ENCODE data around the gene KHDRBS2.
A peak's percentile ranks its signal among the peaks of the same experiment; 100 is the strongest.

KHDRBS2 gene

DNA sequence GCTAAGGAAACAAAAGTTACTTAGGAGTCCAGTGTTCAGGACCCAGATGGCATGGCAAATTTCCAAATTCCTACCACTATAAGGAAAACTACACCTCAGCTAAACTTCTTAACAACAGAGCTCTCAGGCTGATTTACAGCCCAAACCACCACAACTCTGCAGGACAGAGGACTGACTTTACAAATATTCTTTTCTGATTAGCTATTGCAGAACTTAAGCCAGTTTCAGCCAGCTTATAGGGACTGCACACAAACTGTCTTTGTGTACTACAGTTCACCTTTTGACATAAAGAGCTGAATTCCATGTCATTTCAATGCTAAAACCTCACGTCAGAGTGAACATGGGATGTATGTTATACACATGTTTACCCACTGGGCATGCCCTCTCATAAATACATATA, 305.4 kb downstream of the KHDRBS2 start:
- Histone ChIP-seq H3K23ac (ENCODE audit: low read depth, low read length, poor library complexity) (no peak overlapping the region), H3K79me1 (ENCODE audit: low read depth, low read length) (no peaks in the 10 kb centered on the region), H3K4me1 (ENCODE audit: control insufficient read depth in 2 of 2, insufficient read depth in 1 of 2, low read depth in 1 of 2, low read length in 2 of 2) (peaks cover 0 to 3% of the 10 kb centered on the region in 2 donors), H3K18ac (ENCODE audit: low read length) (no peak overlapping the region), H3K4me2 (ENCODE audit: insufficient read depth, low read length, poor library complexity, severe bottlenecking) (no peak overlapping the region), H3K4me3 (ENCODE audit: low read length in 2 of 2) (no peak overlapping the region), H2BK5ac (ENCODE audit: low read length) (no peak overlapping the region), H2BK15ac (ENCODE audit: low read length) (no peak overlapping the region), H4K8ac (ENCODE audit: low read depth, low read length) (no peak overlapping the region), H3K27ac (replicated peaks; ENCODE audit: low read length) (no peak overlapping the region), H3K36me3 (replicated peaks in 1 of 2; ENCODE audit: control insufficient read depth in 2 of 2, insufficient read depth in 2 of 2, low read length in 2 of 2) (peaks cover 0 to 3% of the 10 kb centered on the region in 2 donors), H2AK5ac (ENCODE audit: low read depth, low read length) (no peak overlapping the region), H3K9me3 (replicated peaks in 1 of 2; ENCODE audit: control insufficient read depth in 2 of 2, insufficient read depth in 1 of 2, low read depth in 1 of 2, low read length in 2 of 2) (no peaks in the 10 kb centered on the region), H2BK120ac (ENCODE audit: low read depth, low read length) (no peak overlapping the region), H3K4ac (ENCODE audit: low read length) (no peak overlapping the region), H4K91ac (ENCODE audit: low read depth, low read length, poor library complexity) (no peak overlapping the region), H2BK12ac (ENCODE audit: low read length) (no peak overlapping the region), H3K27me3 (ENCODE audit: control insufficient read depth in 3 of 3, insufficient read depth in 3 of 3, low read depth in 1 of 3, low read length in 3 of 3) (no peaks in the 10 kb centered on the region), H3K9ac (ENCODE audit: low read depth, low read length, poor library complexity) (no peak overlapping the region), H2AFZ (ENCODE audit: low read length) (peak overlapping the region; percentile 6), H3K14ac (ENCODE audit: low read length) (no peak overlapping the region)
- DNase-seq (ENCODE audit: low spot score): no peak
- no CpG with 5 or more reads among the region's 1 CpG for WGBS, 2 donors (ENCODE audit: extremely low coverage in 2 of 2, insufficient read length in 2 of 2, insufficient replicate concordance in 1 of 2)

DNA sequence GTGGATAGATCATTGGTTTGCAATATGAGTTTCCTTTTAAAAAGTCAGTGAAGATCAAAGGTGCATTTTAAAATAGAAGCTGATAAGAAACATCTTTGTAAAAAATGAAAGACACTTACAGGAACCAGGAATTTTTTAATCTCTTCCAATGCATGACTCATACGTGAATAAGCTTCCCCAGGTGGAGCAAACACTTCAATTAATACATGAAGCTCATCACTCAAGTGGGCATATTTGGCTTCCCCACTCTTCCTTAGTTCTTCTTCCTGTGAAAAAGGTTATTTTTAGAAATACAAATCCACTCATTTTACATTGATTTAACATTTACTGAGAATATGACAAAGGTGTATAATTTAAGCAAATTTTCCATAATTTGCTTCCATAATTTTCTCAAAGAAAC, 308.1 kb downstream of the KHDRBS2 start:
- no peak overlapping the region for H3K18ac ChIP-seq (ENCODE audit: low read length)
- H2BK12ac ChIP-seq (ENCODE audit: low read length): no peak overlapping the region
- H3K14ac ChIP-seq (ENCODE audit: low read length): no peak overlapping the region
- H3K9ac ChIP-seq (ENCODE audit: low read depth, low read length, poor library complexity): no peak overlapping the region
- no peak overlapping the region for H4K91ac ChIP-seq (ENCODE audit: low read depth, low read length, poor library complexity)
- H3K4me1 ChIP-seq (ENCODE audit: control insufficient read depth in 2 of 2, insufficient read depth in 1 of 2, low read depth in 1 of 2, low read length in 2 of 2): peaks cover 0 to 3% of the 10 kb centered on the region in 2 donors
- H3K27ac ChIP-seq (replicated peaks; ENCODE audit: low read length): no peak overlapping the region
- H3K79me1 ChIP-seq (ENCODE audit: low read depth, low read length): no peaks in the 10 kb centered on the region
- H2BK120ac ChIP-seq (ENCODE audit: low read depth, low read length): no peak overlapping the region
- no peak overlapping the region for H2BK5ac ChIP-seq (ENCODE audit: low read length)
- no peak overlapping the region for H2AFZ ChIP-seq (ENCODE audit: low read length)
- H2AK5ac ChIP-seq (ENCODE audit: low read depth, low read length): no peak overlapping the region
- no peak for DNase-seq (ENCODE audit: low spot score)
- H3K23ac ChIP-seq (ENCODE audit: low read depth, low read length, poor library complexity): no peak overlapping the region
- no peak overlapping the region for H4K8ac ChIP-seq (ENCODE audit: low read depth, low read length)
- H3K4ac ChIP-seq (ENCODE audit: low read length): no peak overlapping the region
- no peak overlapping the region for H2BK15ac ChIP-seq (ENCODE audit: low read length)
- peaks cover 0 to 3% of the 10 kb centered on the region in 2 donors for H3K36me3 ChIP-seq (replicated peaks in 1 of 2; ENCODE audit: control insufficient read depth in 2 of 2, insufficient read depth in 2 of 2, low read length in 2 of 2)
- WGBS, 2 donors (ENCODE audit: extremely low coverage in 2 of 2, insufficient read length in 2 of 2, insufficient replicate concordance in 1 of 2): no CpG with 5 or more reads among the region's 1 CpG
- H3K9me3 ChIP-seq (replicated peaks in 1 of 2; ENCODE audit: control insufficient read depth in 2 of 2, insufficient read depth in 1 of 2, low read depth in 1 of 2, low read length in 2 of 2): no peaks in the 10 kb centered on the region
- no peak overlapping the region for H3K4me3 ChIP-seq (ENCODE audit: low read length in 2 of 2)
- no peaks in the 10 kb centered on the region for H3K27me3 ChIP-seq (ENCODE audit: control insufficient read depth in 3 of 3, insufficient read depth in 3 of 3, low read depth in 1 of 3, low read length in 3 of 3)
- H3K4me2 ChIP-seq (ENCODE audit: insufficient read depth, low read length, poor library complexity, severe bottlenecking): no peak overlapping the region

- H3K27ac ChIP-seq (replicated peaks; ENCODE audit: low read length): no peak overlapping the region
- no CpG with 5 or more reads among the region's 1 CpG for WGBS, 2 donors (ENCODE audit: extremely low coverage in 2 of 2, insufficient read length in 2 of 2, insufficient replicate concordance in 1 of 2)
- no peak overlapping the region for H3K9ac ChIP-seq (ENCODE audit: low read depth, low read length, poor library complexity)
These were observed 308.9 kb downstream of the KHDRBS2 start for GRCh38 chr6:61977099-61977498.

GRCh38 chr6:61959196-61959595, 326.8 kb downstream of the KHDRBS2 start:
- no peak overlapping the region for H2BK5ac ChIP-seq (ENCODE audit: low read length)
- H2AK5ac ChIP-seq (ENCODE audit: low read depth, low read length): no peak overlapping the region
- H3K4me2 ChIP-seq (ENCODE audit: insufficient read depth, low read length, poor library complexity, severe bottlenecking): no peak overlapping the region
- H2AFZ ChIP-seq (ENCODE audit: low read length): no peak overlapping the region
- H3K36me3 ChIP-seq (replicated peaks in 1 of 2; ENCODE audit: control insufficient read depth in 2 of 2, insufficient read depth in 2 of 2, low read length in 2 of 2): no peaks in the 10 kb centered on the region
- no peak overlapping the region for H3K9ac ChIP-seq (ENCODE audit: low read depth, low read length, poor library complexity)
- H3K4ac ChIP-seq (ENCODE audit: low read length): no peak overlapping the region
- no peaks in the 10 kb centered on the region for H3K27me3 ChIP-seq (ENCODE audit: control insufficient read depth in 3 of 3, insufficient read depth in 3 of 3, low read depth in 1 of 3, low read length in 3 of 3)
- H3K9me3 ChIP-seq (replicated peaks in 1 of 2; ENCODE audit: control insufficient read depth in 2 of 2, insufficient read depth in 1 of 2, low read depth in 1 of 2, low read length in 2 of 2): no peaks in the 10 kb centered on the region
- no peak overlapping the region for H2BK15ac ChIP-seq (ENCODE audit: low read length)
- H4K8ac ChIP-seq (ENCODE audit: low read depth, low read length): no peak overlapping the region
- WGBS, 2 donors (ENCODE audit: extremely low coverage in 2 of 2, insufficient read length in 2 of 2, insufficient replicate concordance in 1 of 2): no CpG with 5 or more reads among the region's 2 CpGs
- H3K4me3 ChIP-seq (ENCODE audit: low read length in 2 of 2): no peak overlapping the region
- H3K14ac ChIP-seq (ENCODE audit: low read length): no peak overlapping the region
- no peaks in the 10 kb centered on the region for H3K79me1 ChIP-seq (ENCODE audit: low read depth, low read length)
- no peak for DNase-seq (ENCODE audit: low spot score)
- no peak overlapping the region for H3K23ac ChIP-seq (ENCODE audit: low read depth, low read length, poor library complexity)
- H3K27ac ChIP-seq (replicated peaks; ENCODE audit: low read length): no peak overlapping the region
- no peak overlapping the region for H2BK120ac ChIP-seq (ENCODE audit: low read depth, low read length)
- H2BK12ac ChIP-seq (ENCODE audit: low read length): no peak overlapping the region
- no peak overlapping the region for H3K18ac ChIP-seq (ENCODE audit: low read length)
- H4K91ac ChIP-seq (ENCODE audit: low read depth, low read length, poor library complexity): no peak overlapping the region
- H3K4me1 ChIP-seq (ENCODE audit: control insufficient read depth in 2 of 2, insufficient read depth in 1 of 2, low read depth in 1 of 2, low read length in 2 of 2): peaks cover 3 to 4% of the 10 kb centered on the region in 2 donors

More at GRCh38 chr6:61977099-61977498, 308.9 kb downstream of the KHDRBS2 start:
- Histone ChIP-seq H3K4ac (ENCODE audit: low read length) (no peak overlapping the region), H2AK5ac (ENCODE audit: low read depth, low read length) (no peak overlapping the region), H3K36me3 (replicated peaks in 1 of 2; ENCODE audit: control insufficient read depth in 2 of 2, insufficient read depth in 2 of 2, low read length in 2 of 2) (peaks cover 0 to 3% of the 10 kb centered on the region in 2 donors), H3K9me3 (replicated peaks in 1 of 2; ENCODE audit: control insufficient read depth in 2 of 2, insufficient read depth in 1 of 2, low read depth in 1 of 2, low read length in 2 of 2) (no peaks in the 10 kb centered on the region), H2BK15ac (ENCODE audit: low read length) (no peak overlapping the region), H2BK5ac (ENCODE audit: low read length) (no peak overlapping the region), H4K91ac (ENCODE audit: low read depth, low read length, poor library complexity) (no peak overlapping the region), H3K18ac (ENCODE audit: low read length) (no peak overlapping the region), H4K8ac (ENCODE audit: low read depth, low read length) (no peak overlapping the region), H3K79me1 (ENCODE audit: low read depth, low read length) (no peaks in the 10 kb centered on the region), H3K4me3 (ENCODE audit: low read length in 2 of 2) (no peak overlapping the region), H3K27me3 (ENCODE audit: control insufficient read depth in 3 of 3, insufficient read depth in 3 of 3, low read depth in 1 of 3, low read length in 3 of 3) (no peaks in the 10 kb centered on the region), H2AFZ (ENCODE audit: low read length) (no peak overlapping the region), H3K14ac (ENCODE audit: low read length) (no peak overlapping the region), H3K4me1 (ENCODE audit: control insufficient read depth in 2 of 2, insufficient read depth in 1 of 2, low read depth in 1 of 2, low read length in 2 of 2) (peaks cover 0 to 3% of the 10 kb centered on the region in 2 donors), H2BK120ac (ENCODE audit: low read depth, low read length) (no peak overlapping the region), H3K4me2 (ENCODE audit: insufficient read depth, low read length, poor library complexity, severe bottlenecking) (no peak overlapping the region), H3K23ac (ENCODE audit: low read depth, low read length, poor library complexity) (no peak overlapping the region), H2BK12ac (ENCODE audit: low read length) (no peak overlapping the region)
- no peak for DNase-seq (ENCODE audit: low spot score)
